ENCODE results near the gene PDE4D. TPM values are rescaled to one million over a fixed set of nuclear protein-coding genes. Genes with fewer than 3 reads are reported as not detected.

The PDE4D gene
- total RNA-seq, 5 donors from 2014 or later (not counting 1 experiment from before 2014, with no cell fraction given), result 45.1 to 136 (median 64.9) TPM

DNA sequence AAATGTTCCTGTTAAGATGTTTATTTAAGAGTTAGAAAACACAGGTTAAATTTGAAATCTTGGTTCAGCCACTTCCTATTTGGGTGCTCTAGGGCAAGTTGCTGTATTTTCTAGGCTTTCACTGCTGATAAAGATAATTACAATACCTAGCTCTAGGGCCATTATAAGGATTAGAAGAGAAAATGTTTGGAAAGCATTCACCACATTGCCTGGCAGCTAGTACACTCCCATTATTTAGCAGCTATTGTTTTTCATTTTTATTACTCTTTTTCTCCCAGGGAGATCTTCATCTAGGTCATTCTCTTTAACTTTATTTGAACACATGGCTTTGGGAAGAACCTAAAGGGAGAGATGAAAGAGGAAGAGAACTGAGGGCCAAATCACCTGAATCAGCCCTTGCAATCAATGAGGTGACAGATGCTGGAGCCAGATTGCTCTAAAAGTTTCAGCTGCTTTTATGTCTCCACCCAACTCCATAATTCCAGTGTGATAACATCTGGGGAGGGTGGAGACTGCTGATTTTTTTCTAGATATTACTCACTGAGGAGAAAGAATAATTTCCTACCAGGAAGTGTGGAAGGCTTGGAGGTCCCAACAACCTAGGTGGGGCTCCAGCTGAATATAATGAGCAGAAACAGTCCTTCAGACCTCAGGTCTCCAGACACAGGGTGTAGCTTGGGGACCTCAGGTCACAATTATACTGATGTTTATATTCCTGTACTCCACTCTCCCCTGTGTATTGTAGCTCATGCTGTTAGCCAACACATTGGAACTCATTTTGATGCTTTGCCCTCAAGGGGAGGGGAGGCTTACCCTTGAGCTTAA, 670.6 kb downstream of the PDE4D start:
- DNase-seq (no peak), ATAC-seq (replicated peaks in 1 of 4) (no peak)
- H3K4me1 Mint-ChIP-seq, result no peaks in the 10 kb centered on the region
- Histone ChIP-seq H3K4me1 (ENCODE audit: control insufficient read depth in 1 of 2, extremely low read depth in 1 of 2, insufficient read depth in 2 of 2, low read length in 2 of 2) (no peaks in the 10 kb centered on the region), H3K4me3 (ENCODE audit: control insufficient read depth in 1 of 2, extremely low read depth in 1 of 2, low read length in 1 of 2) (no peak overlapping the region), H3K36me3 (ENCODE audit: control insufficient read depth in 2 of 2, extremely low read depth in 1 of 2, insufficient read depth in 1 of 2, low read length in 1 of 2) (no peaks in the 10 kb centered on the region), H3K27ac (ENCODE audit: low read length) (no peak overlapping the region), H3K9me3 (no peaks in the 10 kb centered on the region), H3K27me3 (replicated peaks in 1 of 2; ENCODE audit: control insufficient read depth in 2 of 2, extremely low read depth in 1 of 2, insufficient read depth in 2 of 2, low read length in 1 of 2) (no peaks in the 10 kb centered on the region)
- ChIA-PET CTCF (interaction anchor here in 1 of 2 donors (1.1 kb wide), 1 partner anchor 145 kb away, joined by 4 read pairs; no protein-coding TSS in a partner anchor), POLR2A (no interaction called here)
- peaks cover 0 to 5% (median 4%) of the 10 kb centered on the region in 3 donors for H3K9me3 Mint-ChIP-seq
- H3K36me3 Mint-ChIP-seq, result no peaks in the 10 kb centered on the region
- no peak overlapping the region for H3K27ac Mint-ChIP-seq
- H3K27me3 Mint-ChIP-seq, result peaks cover 6 to 10% of the 10 kb centered on the region in 2 donors
- H3K4me3 Mint-ChIP-seq, result no peak overlapping the region

DNA sequence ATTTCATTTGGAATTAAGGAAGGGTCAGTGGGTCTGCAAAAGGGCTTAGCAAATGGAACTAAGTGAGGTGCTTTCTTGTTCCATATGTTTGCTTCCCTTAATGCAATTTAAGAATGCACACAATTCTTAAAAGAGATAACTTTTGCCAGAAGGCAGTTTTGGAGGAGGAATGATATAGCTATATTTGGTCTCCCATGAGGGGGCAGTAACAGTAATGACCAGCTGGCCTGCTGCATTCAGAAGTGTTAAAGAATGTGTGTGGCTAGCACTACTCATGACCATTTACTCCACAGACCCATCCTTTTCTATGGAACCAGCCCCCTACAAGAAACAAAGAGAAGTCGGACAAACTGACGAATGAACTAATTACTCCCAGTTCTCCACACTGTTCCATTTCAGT, 671.8 kb downstream of the PDE4D start:
- no peak overlapping the region for H3K4me3 Mint-ChIP-seq
- H3K27ac Mint-ChIP-seq, result no peak overlapping the region
- Histone ChIP-seq H3K27me3 (replicated peaks in 1 of 2; ENCODE audit: control insufficient read depth in 2 of 2, extremely low read depth in 1 of 2, insufficient read depth in 2 of 2, low read length in 1 of 2) (no peaks in the 10 kb centered on the region), H3K27ac (ENCODE audit: low read length) (no peak overlapping the region), H3K36me3 (ENCODE audit: control insufficient read depth in 2 of 2, extremely low read depth in 1 of 2, insufficient read depth in 1 of 2, low read length in 1 of 2) (no peaks in the 10 kb centered on the region), H3K4me3 (ENCODE audit: control insufficient read depth in 1 of 2, extremely low read depth in 1 of 2, low read length in 1 of 2) (no peak overlapping the region), H3K9me3 (no peaks in the 10 kb centered on the region), H3K4me1 (ENCODE audit: control insufficient read depth in 1 of 2, extremely low read depth in 1 of 2, insufficient read depth in 2 of 2, low read length in 2 of 2) (no peaks in the 10 kb centered on the region)
- no peak for ATAC-seq (replicated peaks in 1 of 4)
- H3K36me3 Mint-ChIP-seq, result no peaks in the 10 kb centered on the region
- CTCF ChIA-PET, result interaction anchor here in 1 of 2 donors (0.5 kb wide), 2 partner anchors 41 to 564 kb away, joined by 3 to 5 read pairs; no protein-coding TSS in a partner anchor
- no peak for DNase-seq
- no CpG with 5 or more reads among the region's 2 CpGs for WGBS (ENCODE audit: insufficient coverage)
- peaks cover 0 to 5% (median 4%) of the 10 kb centered on the region in 3 donors for H3K9me3 Mint-ChIP-seq
- H3K4me1 Mint-ChIP-seq, result no peaks in the 10 kb centered on the region
- H3K27me3 Mint-ChIP-seq, result peaks cover 10 to 11% of the 10 kb centered on the region in 2 donors
- POLR2A ChIA-PET, result no interaction called here

DNA sequence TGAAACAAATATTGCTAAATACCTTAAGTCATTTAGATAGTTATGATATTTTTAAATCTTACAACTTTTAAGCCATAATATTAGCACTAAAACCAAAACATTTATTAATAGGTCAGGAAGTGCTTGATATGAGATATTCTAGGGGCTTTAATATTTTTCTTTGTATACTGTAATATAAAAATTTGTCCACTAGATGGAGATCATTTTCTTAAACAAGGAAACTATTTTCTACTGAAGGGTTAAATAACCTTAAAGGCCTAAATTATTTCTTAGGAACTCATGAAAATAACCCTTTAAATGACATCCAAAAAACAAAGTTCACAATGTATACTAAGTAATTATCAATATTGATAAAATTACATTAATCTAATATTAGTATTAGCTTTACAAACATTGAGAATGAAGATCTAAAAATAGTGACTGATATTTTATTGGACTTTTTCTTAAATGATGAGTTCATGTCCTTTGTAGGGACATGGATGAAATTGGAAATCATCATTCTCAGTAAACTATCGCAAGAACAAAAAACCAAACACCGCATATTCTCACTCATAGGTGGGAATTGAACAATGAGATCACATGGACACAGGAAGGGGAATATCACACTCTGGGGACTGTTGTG, 675.0 kb downstream of the PDE4D start:
- DNase-seq, result no peak
- Histone ChIP-seq H3K27me3 (replicated peaks in 1 of 2; ENCODE audit: control insufficient read depth in 2 of 2, extremely low read depth in 1 of 2, insufficient read depth in 2 of 2, low read length in 1 of 2) (no peaks in the 10 kb centered on the region), H3K4me1 (ENCODE audit: control insufficient read depth in 1 of 2, extremely low read depth in 1 of 2, insufficient read depth in 2 of 2, low read length in 2 of 2) (no peaks in the 10 kb centered on the region), H3K9me3 (no peaks in the 10 kb centered on the region), H3K27ac (ENCODE audit: low read length) (no peak overlapping the region), H3K36me3 (ENCODE audit: control insufficient read depth in 2 of 2, extremely low read depth in 1 of 2, insufficient read depth in 1 of 2, low read length in 1 of 2) (no peaks in the 10 kb centered on the region), H3K4me3 (ENCODE audit: control insufficient read depth in 1 of 2, extremely low read depth in 1 of 2, low read length in 1 of 2) (no peak overlapping the region)
- ATAC-seq (replicated peaks in 1 of 4), result no peak
- no peak overlapping the region for H3K27ac Mint-ChIP-seq
- ChIA-PET CTCF (no interaction called here), POLR2A (no interaction called here)
- no peaks in the 10 kb centered on the region for H3K9me3 Mint-ChIP-seq
- H3K36me3 Mint-ChIP-seq, result no peaks in the 10 kb centered on the region
- H3K4me1 Mint-ChIP-seq, result no peaks in the 10 kb centered on the region
- H3K4me3 Mint-ChIP-seq, result no peak overlapping the region
- peaks cover 31% of the 10 kb centered on the region in 2 donors for H3K27me3 Mint-ChIP-seq
- WGBS (ENCODE audit: insufficient coverage), result no CpG with 5 or more reads among the region's 2 CpGs

DNA sequence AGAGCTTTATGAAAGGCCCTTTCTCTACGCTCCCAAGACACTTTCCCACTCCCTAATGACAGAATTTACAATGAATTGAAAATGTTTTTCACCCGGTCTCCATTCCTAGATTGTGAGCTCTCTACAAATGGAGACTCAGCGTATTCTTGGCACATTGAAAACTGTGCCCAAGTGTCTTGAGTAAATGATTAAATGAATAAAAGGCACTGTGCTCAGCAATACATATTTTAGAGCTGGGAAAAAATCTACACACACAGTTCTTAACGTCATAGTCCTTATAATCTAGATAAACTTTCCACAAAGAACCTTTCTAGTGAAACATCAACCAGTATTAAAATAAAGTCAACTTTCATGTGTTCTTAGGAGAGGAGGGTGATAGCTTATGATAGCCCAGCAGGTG, 676.7 kb downstream of the PDE4D start:
- H3K4me3 ChIP-seq (ENCODE audit: control insufficient read depth in 1 of 2, extremely low read depth in 1 of 2, low read length in 1 of 2), result no peak overlapping the region
- H3K9me3 Mint-ChIP-seq, result no peaks in the 10 kb centered on the region
- H3K27ac Mint-ChIP-seq, result no peak overlapping the region
- H3K4me3 Mint-ChIP-seq, result no peak overlapping the region
- H3K36me3 ChIP-seq (ENCODE audit: control insufficient read depth in 2 of 2, extremely low read depth in 1 of 2, insufficient read depth in 1 of 2, low read length in 1 of 2), result no peaks in the 10 kb centered on the region
- no peak for DNase-seq
- H3K4me1 Mint-ChIP-seq, result no peaks in the 10 kb centered on the region
- H3K27me3 ChIP-seq (replicated peaks in 1 of 2; ENCODE audit: control insufficient read depth in 2 of 2, extremely low read depth in 1 of 2, insufficient read depth in 2 of 2, low read length in 1 of 2), result no peaks in the 10 kb centered on the region
- no peaks in the 10 kb centered on the region for H3K9me3 ChIP-seq
- no peaks in the 10 kb centered on the region for H3K36me3 Mint-ChIP-seq
- H3K4me1 ChIP-seq (ENCODE audit: control insufficient read depth in 1 of 2, extremely low read depth in 1 of 2, insufficient read depth in 2 of 2, low read length in 2 of 2), result no peaks in the 10 kb centered on the region
- peaks cover 33 to 37% of the 10 kb centered on the region in 2 donors for H3K27me3 Mint-ChIP-seq
- no peak overlapping the region for H3K27ac ChIP-seq (ENCODE audit: low read length)
- ChIA-PET POLR2A (interaction anchor here in 1 of 2 donors (0.5 kb wide), 1 partner anchor 80 kb away, joined by 3 read pairs; no protein-coding TSS in a partner anchor), CTCF (interaction anchor here in 1 of 2 donors (0.6 to 1.5 kb wide), 2 partner anchors 29 to 41 kb away, joined by 3 to 7 read pairs; no protein-coding TSS in a partner anchor)
- no peak for ATAC-seq (replicated peaks in 1 of 4)
- WGBS (ENCODE audit: insufficient coverage), result no CpG with 5 or more reads among the region's 4 CpGs

DNA sequence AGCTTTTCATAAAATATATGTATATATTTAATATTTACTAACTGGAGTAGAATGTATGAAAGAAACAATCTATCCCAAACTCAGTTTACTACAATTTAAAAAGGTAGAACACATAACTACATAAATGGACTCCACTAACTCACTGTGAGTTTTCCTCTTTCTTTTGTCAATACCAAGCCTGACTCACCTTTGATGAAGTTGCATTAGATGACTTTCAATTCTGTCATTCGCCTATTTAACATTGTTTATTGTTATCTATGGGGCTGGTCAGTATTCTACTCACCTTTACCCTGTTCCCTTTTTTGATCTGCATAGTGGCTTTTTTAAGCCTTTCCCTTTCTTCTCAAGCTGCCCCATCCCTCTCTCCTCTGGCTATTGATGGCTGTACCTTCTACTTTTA, 680.9 kb downstream of the PDE4D start:
- Mint-ChIP-seq H3K36me3 (no peaks in the 10 kb centered on the region), H3K4me1 (no peaks in the 10 kb centered on the region), H3K4me3 (no peak overlapping the region)

DNA sequence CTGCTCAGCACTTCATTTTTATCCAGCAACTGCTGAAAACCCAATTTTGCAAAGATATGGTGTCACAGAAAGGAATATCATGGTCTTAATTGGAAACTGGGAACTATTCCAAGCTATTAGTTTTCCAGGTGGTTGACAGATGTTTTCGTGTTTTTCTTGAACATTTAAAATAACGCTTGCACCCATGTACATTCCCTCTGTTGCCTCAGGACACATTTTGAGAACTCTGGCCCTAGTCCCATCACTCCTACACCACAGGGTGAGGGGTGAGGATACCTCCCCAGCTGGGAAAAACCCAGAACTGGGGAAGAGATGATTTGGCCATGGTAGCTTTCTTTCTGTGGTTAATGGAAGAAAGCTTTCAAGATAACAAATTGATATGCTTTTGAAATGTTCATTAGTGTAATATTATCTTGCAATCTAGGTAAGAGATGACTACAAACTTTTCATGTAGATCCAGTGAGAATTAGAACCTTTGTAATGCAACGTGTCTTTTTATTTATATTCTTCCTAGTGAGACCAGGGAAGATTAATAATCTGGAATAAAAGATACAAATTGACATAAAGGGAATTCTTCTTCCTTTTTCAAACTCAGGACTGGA, 683.7 kb downstream of the PDE4D start:
- Histone ChIP-seq H3K9me3 (no peaks in the 10 kb centered on the region), H3K27ac (ENCODE audit: low read length) (no peak overlapping the region), H3K36me3 (ENCODE audit: control insufficient read depth in 2 of 2, extremely low read depth in 1 of 2, insufficient read depth in 1 of 2, low read length in 1 of 2) (no peaks in the 10 kb centered on the region), H3K27me3 (replicated peaks in 1 of 2; ENCODE audit: control insufficient read depth in 2 of 2, extremely low read depth in 1 of 2, insufficient read depth in 2 of 2, low read length in 1 of 2) (peaks cover 0 to 2% of the 10 kb centered on the region in 2 experiments), H3K4me1 (ENCODE audit: control insufficient read depth in 1 of 2, extremely low read depth in 1 of 2, insufficient read depth in 2 of 2, low read length in 2 of 2) (no peaks in the 10 kb centered on the region), H3K4me3 (ENCODE audit: control insufficient read depth in 1 of 2, extremely low read depth in 1 of 2, low read length in 1 of 2) (no peak overlapping the region)
- no peaks in the 10 kb centered on the region for H3K4me1 Mint-ChIP-seq
- ATAC-seq (replicated peaks in 1 of 4) (no peak), DNase-seq (no peak)
- no peak overlapping the region for H3K4me3 Mint-ChIP-seq
- CTCF ChIA-PET, result interaction anchor here in 1 of 2 donors (0.6 kb wide), 1 partner anchor 206 kb away, joined by 3 read pairs; no protein-coding TSS in a partner anchor
- POLR2A ChIA-PET, result no interaction called here
- no peak overlapping the region for H3K27ac Mint-ChIP-seq
- H3K36me3 Mint-ChIP-seq, result no peaks in the 10 kb centered on the region
- H3K9me3 Mint-ChIP-seq, result no peaks in the 10 kb centered on the region
- no CpG with 5 or more reads among the region's 3 CpGs for whole genome bisulfite sequencing (ENCODE audit: insufficient coverage)
- H3K27me3 Mint-ChIP-seq, result peaks cover 15 to 23% of the 10 kb centered on the region in 2 donors

More for the DNA sequence above, 680.9 kb downstream of the PDE4D start:
- ChIA-PET POLR2A (interaction anchor here in 1 of 2 donors (0.6 kb wide), 1 partner anchor 70 kb away, joined by 3 read pairs; no protein-coding TSS in a partner anchor), CTCF (interaction anchor here in 1 of 2 donors (1.1 kb wide), 1 partner anchor 24 kb away, joined by 3 read pairs; no protein-coding TSS in a partner anchor)
- no peaks in the 10 kb centered on the region for H3K9me3 Mint-ChIP-seq
- H3K9me3 ChIP-seq, result no peaks in the 10 kb centered on the region
- H3K4me1 ChIP-seq (ENCODE audit: control insufficient read depth in 1 of 2, extremely low read depth in 1 of 2, insufficient read depth in 2 of 2, low read length in 2 of 2), result no peaks in the 10 kb centered on the region
- WGBS (ENCODE audit: insufficient coverage), result no CpG with 5 or more reads among the region's 1 CpG
- H3K27ac Mint-ChIP-seq, result no peak overlapping the region
- no peak overlapping the region for H3K27ac ChIP-seq (ENCODE audit: low read length)
- no peak for ATAC-seq (replicated peaks in 1 of 4)
- peaks cover 29 to 33% of the 10 kb centered on the region in 2 donors for H3K27me3 Mint-ChIP-seq
- peaks cover 0 to 2% of the 10 kb centered on the region in 2 experiments for H3K27me3 ChIP-seq (replicated peaks in 1 of 2; ENCODE audit: control insufficient read depth in 2 of 2, extremely low read depth in 1 of 2, insufficient read depth in 2 of 2, low read length in 1 of 2)
- H3K4me3 ChIP-seq (ENCODE audit: control insufficient read depth in 1 of 2, extremely low read depth in 1 of 2, low read length in 1 of 2), result no peak overlapping the region
- DNase-seq, result no peak
- H3K36me3 ChIP-seq (ENCODE audit: control insufficient read depth in 2 of 2, extremely low read depth in 1 of 2, insufficient read depth in 1 of 2, low read length in 1 of 2), result no peaks in the 10 kb centered on the region
